ENCODE data around the gene H2BK1. TPM values are rescaled to one million over a fixed set of nuclear protein-coding genes. Genes with fewer than 3 reads are reported as not detected.

H2BK1 gene
- total RNA-seq, 1 donor from 2014 or later, result not detected

GRCh38 chr7:151242159-151243044, 32.1 kb upstream of the H2BK1 start:
- H3K36me3 Mint-ChIP-seq (ENCODE audit: insufficient read depth), result peaks cover 4% of the 10 kb centered on the region
- peaks cover 2% of the 10 kb centered on the region for H3K4me1 Mint-ChIP-seq (ENCODE audit: low read depth)
- H3K9me3 Mint-ChIP-seq (ENCODE audit: low read depth), result no peaks in the 10 kb centered on the region
- H3K27ac Mint-ChIP-seq, result no peak overlapping the region
- no peak for DNase-seq (ENCODE audit: low spot score, unreplicated experiment)
- TF ChIP-seq, protein P1, sequence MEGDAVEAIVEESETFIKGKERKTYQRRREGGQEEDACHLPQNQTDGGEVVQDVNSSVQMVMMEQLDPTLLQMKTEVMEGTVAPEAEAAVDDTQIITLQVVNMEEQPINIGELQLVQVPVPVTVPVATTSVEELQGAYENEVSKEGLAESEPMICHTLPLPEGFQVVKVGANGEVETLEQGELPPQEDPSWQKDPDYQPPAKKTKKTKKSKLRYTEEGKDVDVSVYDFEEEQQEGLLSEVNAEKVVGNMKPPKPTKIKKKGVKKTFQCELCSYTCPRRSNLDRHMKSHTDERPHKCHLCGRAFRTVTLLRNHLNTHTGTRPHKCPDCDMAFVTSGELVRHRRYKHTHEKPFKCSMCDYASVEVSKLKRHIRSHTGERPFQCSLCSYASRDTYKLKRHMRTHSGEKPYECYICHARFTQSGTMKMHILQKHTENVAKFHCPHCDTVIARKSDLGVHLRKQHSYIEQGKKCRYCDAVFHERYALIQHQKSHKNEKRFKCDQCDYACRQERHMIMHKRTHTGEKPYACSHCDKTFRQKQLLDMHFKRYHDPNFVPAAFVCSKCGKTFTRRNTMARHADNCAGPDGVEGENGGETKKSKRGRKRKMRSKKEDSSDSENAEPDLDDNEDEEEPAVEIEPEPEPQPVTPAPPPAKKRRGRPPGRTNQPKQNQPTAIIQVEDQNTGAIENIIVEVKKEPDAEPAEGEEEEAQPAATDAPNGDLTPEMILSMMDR (IDR thresholded peaks at IDR 0.05; ENCODE audit: unreplicated experiment), result no peak
- peaks cover 12% of the 10 kb centered on the region for H3K27me3 Mint-ChIP-seq
- H3K4me3 Mint-ChIP-seq (ENCODE audit: low read depth), result no peak overlapping the region

DNA sequence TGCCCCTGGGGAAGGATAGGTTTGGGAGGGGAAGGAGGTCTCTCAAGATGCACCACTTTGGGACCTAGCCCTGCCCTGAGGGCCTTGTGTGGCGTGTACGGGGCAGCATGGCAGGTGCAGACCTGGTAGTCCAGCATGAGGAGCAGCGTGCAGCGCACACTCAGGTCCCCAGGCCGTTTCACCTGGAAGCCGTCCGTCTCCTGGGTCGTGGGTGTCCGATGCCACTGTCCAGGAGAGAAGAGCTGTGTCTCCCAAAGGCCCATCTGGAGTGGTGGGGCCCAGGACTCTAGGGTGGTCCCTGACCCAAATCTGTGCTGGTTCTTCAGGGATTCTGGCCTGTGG, 31.4 kb upstream of the H2BK1 start:
- no peak for DNase-seq (ENCODE audit: low spot score, unreplicated experiment)
- Mint-ChIP-seq H3K4me1 (ENCODE audit: low read depth) (no peaks in the 10 kb centered on the region), H3K9me3 (ENCODE audit: low read depth) (no peaks in the 10 kb centered on the region), H3K4me3 (ENCODE audit: low read depth) (no peak overlapping the region), H3K27me3 (peaks cover 9% of the 10 kb centered on the region), H3K27ac (no peak overlapping the region), H3K36me3 (ENCODE audit: insufficient read depth) (peaks cover 4% of the 10 kb centered on the region)
- TF ChIP-seq, protein P1 (IDR thresholded peaks at IDR 0.05; ENCODE audit: unreplicated experiment), result no peak

GRCh38 chr7:151240942-151241754, 30.9 kb upstream of the H2BK1 start:
- Mint-ChIP-seq H3K36me3 (ENCODE audit: insufficient read depth) (peaks cover 4% of the 10 kb centered on the region), H3K4me1 (ENCODE audit: low read depth) (no peaks in the 10 kb centered on the region), H3K4me3 (ENCODE audit: low read depth) (no peak overlapping the region), H3K27ac (no peak overlapping the region), H3K9me3 (ENCODE audit: low read depth) (no peaks in the 10 kb centered on the region), H3K27me3 (peaks cover 4% of the 10 kb centered on the region)
- no peak for DNase-seq (ENCODE audit: low spot score, unreplicated experiment)
- TF ChIP-seq, protein P1 (IDR thresholded peaks at IDR 0.05; ENCODE audit: unreplicated experiment), result no peak

DNA sequence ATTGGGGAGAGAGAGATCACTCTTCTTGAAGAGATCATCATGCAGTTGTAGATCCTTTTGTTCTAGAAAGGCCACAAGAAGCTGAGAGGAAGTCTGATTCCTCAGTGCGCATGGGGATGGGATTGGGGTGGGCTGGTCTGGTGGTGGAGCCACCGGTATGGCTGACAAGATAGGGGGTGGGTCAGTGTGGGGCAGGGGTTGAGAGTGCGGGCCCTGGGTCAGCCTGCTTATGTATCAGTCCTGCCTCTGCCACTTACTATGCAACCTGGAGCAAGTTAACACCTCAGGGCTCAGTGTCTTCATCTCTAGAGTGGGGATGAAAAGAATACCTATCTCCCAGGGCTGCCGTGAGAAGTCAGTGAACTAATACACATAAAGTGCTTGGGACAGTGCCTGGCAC, 30.2 kb upstream of the H2BK1 start:
- Mint-ChIP-seq H3K36me3 (ENCODE audit: insufficient read depth) (peaks cover 4% of the 10 kb centered on the region), H3K9me3 (ENCODE audit: low read depth) (no peaks in the 10 kb centered on the region), H3K4me1 (ENCODE audit: low read depth) (no peaks in the 10 kb centered on the region), H3K4me3 (ENCODE audit: low read depth) (no peak overlapping the region), H3K27me3 (peaks cover 2% of the 10 kb centered on the region), H3K27ac (no peak overlapping the region)
- TF ChIP-seq, protein P1 (IDR thresholded peaks at IDR 0.05; ENCODE audit: unreplicated experiment), result no peak
- no peak for DNase-seq (ENCODE audit: low spot score, unreplicated experiment)

GRCh38 chr7:151239837-151240459, 29.7 kb upstream of the H2BK1 start:
- Mint-ChIP-seq H3K36me3 (ENCODE audit: insufficient read depth) (peaks cover 4% of the 10 kb centered on the region), H3K9me3 (ENCODE audit: low read depth) (no peaks in the 10 kb centered on the region), H3K4me3 (ENCODE audit: low read depth) (no peak overlapping the region), H3K27ac (no peak overlapping the region), H3K27me3 (peaks cover 2% of the 10 kb centered on the region), H3K4me1 (ENCODE audit: low read depth) (no peaks in the 10 kb centered on the region)
- DNase-seq (ENCODE audit: low spot score, unreplicated experiment), result no peak
- TF ChIP-seq, protein P1 (IDR thresholded peaks at IDR 0.05; ENCODE audit: unreplicated experiment), result no peak

Measured in progenitor cell of endocrine pancreas (in vitro differentiated cells).